Measurements from ENCODE around the gene HLA-DMA. TPM values are rescaled to one million over a fixed set of nuclear protein-coding genes. Genes with fewer than 3 reads are reported as not detected.

The HLA-DMA gene
- total and polyA plus RNA-seq, 2 of the 13 experiments (the other 11 are each of a cell fraction or from before 2014, with no cell fraction given), result 0.70 to 0.71 TPM

- TF ChIP-seq ARID4A (CRISPR knock-in tag; IDR thresholded peaks at IDR 0.05; ENCODE audit: borderline replicate concordance) (peak; percentile 90), RORA (CRISPR knock-in tag; IDR thresholded peaks at IDR 0.05) (no peak), ZNF790 (CRISPR knock-in tag; IDR thresholded peaks at IDR 0.05; ENCODE audit: borderline replicate concordance) (no peak; the same call in 1 of the 2 replicates), DMTF1 (CRISPR knock-in tag; IDR thresholded peaks at IDR 0.05) (no peak), ZNF441 (CRISPR knock-in tag; IDR thresholded peaks at IDR 0.05; ENCODE audit: borderline replicate concordance) (peak; percentile 93; the same call in 1 of the 2 replicates), SNAI1 (CRISPR knock-in tag; IDR thresholded peaks at IDR 0.05; ENCODE audit: borderline replicate concordance) (peak; percentile 94), HNRNPH1 (optimal IDR thresholded peaks at IDR 0.05; ENCODE audit: low read depth, low read length) (peak; percentile 80), ZNF678 (CRISPR knock-in tag; IDR thresholded peaks at IDR 0.05) (peak; percentile 96), TBL1XR1 (IDR thresholded peaks at IDR 0.05; ENCODE audit: borderline replicate concordance, low read length, partially characterized antibody) (no peak), THAP8 (CRISPR knock-in tag; IDR thresholded peaks at IDR 0.05; ENCODE audit: borderline replicate concordance) (0 out of 2 replicates have a peak, but pooled peaks have one; percentile 27), MBNL3 (CRISPR knock-in tag; conservative IDR thresholded peaks at IDR 0.05) (0 out of 2 replicates have a peak, but pooled peaks have one; percentile 14), MAFK (conservative IDR thresholded peaks at IDR 0.05 in 1 of 2, IDR thresholded peaks at IDR 0.05 in 1 of 2; ENCODE audit: low read length in 2 of 2) (no peak), KDM5B (CRISPR knock-in tag; IDR thresholded peaks at IDR 0.05; ENCODE audit: borderline replicate concordance) (peak; percentile 98), REPIN1 (CRISPR knock-in tag; IDR thresholded peaks at IDR 0.05; ENCODE audit: borderline replicate concordance, low read depth) (peak; percentile 96), FOXO4 (CRISPR knock-in tag; conservative IDR thresholded peaks at IDR 0.05) (no peak), CCAR2 (optimal IDR thresholded peaks at IDR 0.05; ENCODE audit: low read depth, low read length) (no peak)
- TF ChIP-seq, protein P1, sequence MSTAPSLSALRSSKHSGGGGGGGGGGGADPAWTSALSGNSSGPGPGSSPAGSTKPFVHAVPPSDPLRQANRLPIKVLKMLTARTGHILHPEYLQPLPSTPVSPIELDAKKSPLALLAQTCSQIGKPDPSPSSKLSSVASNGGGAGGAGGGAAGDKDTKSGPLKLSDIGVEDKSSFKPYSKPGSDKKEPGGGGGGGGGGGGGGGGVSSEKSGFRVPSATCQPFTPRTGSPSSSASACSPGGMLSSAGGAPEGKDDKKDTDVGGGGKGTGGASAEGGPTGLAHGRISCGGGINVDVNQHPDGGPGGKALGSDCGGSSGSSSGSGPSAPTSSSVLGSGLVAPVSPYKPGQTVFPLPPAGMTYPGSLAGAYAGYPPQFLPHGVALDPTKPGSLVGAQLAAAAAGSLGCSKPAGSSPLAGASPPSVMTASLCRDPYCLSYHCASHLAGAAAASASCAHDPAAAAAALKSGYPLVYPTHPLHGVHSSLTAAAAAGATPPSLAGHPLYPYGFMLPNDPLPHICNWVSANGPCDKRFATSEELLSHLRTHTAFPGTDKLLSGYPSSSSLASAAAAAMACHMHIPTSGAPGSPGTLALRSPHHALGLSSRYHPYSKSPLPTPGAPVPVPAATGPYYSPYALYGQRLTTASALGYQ (CRISPR knock-in tag; IDR thresholded peaks at IDR 0.05), result peak; percentile 53; the same call in 1 of the 2 replicates
Observed at GRCh38 chr6:32968093-32968866, 15.4 kb upstream of the HLA-DMA start, which contains the start of gene BRD2 (continued).
